ENCODE data around the gene ADGRA1. TPM values are rescaled to one million over a fixed set of nuclear protein-coding genes. Genes with fewer than 3 reads are reported as not detected.
"Not testable (repeated sequence)": the region's sequence is repeated elsewhere in the genome, so short reads cannot be mapped to it uniquely, and the experiment has no call there.

ADGRA1 gene
- total and polyA plus RNA-seq, 2 experiments from 2014 or later = 0.23 to 0.52 TPM

DNA sequence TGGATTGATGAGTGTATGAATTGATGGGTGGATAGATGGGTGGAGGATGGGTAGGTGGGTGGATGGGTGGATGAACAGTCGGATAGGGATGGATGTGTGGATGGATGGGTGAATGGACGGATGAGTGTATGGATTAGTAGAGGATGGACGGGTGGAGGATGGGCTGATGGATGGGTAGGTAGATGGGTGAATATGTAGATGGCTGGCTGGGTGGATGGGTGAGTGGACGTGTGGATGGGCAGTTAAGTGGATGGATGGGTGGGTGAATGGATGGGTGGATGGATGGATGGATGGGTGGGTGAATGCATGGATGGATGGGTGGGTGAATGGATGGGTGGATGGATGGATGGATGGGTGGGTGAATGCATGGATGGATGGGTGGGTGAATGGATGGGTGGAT, 87.9 kb downstream of the ADGRA1 start:
- DNase-seq (ENCODE audit: low spot score); H3K9me2 ChIP-seq (ENCODE audit: insufficient read depth); ATAC-seq; H3K79me2 ChIP-seq (replicated peaks; ENCODE audit: insufficient read depth); H3K4me2 ChIP-seq; H4K20me1 ChIP-seq (replicated peaks; ENCODE audit: insufficient read depth); H3K36me3 ChIP-seq (ENCODE audit: insufficient read depth); H3K27ac ChIP-seq (ENCODE audit: low read depth); H3K4me1 Mint-ChIP-seq; H3K4me1 ChIP-seq (ENCODE audit: insufficient read depth); H3K27me3 ChIP-seq (ENCODE audit: insufficient read depth); H3K4me3 Mint-ChIP-seq; H2AFZ ChIP-seq; H3K4me3 ChIP-seq; H3K27ac Mint-ChIP-seq: not testable (repeated sequence)
- Mint-ChIP-seq H3K9me3 (peaks cover 25% of the 10 kb centered on the region), H3K27me3 (ENCODE audit: insufficient read depth, low read depth, poor library complexity) (peaks cover 12% of the 10 kb centered on the region), H3K36me3 (ENCODE audit: low read depth) (peaks cover 18% of the 10 kb centered on the region)
- peaks cover 18% of the 10 kb centered on the region for H3F3A ChIP-seq (replicated peaks; ENCODE audit: low read depth)

DNA sequence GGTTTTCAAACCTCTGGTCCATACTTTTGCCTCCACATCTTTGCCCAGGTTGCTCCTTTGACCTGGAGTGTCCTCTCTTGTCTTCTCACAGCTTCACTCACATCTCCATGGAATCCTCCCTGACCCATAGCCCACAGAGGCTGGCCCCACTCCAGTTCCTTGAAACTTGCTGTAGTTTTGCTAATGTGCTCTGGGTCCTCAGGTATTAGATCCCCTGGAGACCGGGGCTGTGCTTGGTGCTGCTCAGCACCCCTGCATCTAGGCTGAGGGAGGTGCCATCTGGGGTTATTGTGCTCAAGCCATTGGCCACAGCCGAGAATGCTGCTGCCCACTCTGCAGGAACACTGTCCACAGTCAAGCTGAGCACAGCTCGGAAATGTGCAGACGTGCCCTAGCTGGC, 88.8 kb downstream of the ADGRA1 start:
- peaks cover 18% of the 10 kb centered on the region for H3K36me3 Mint-ChIP-seq (ENCODE audit: low read depth)
- no peak for ATAC-seq
- H3K4me1 Mint-ChIP-seq = no peaks in the 10 kb centered on the region
- H3K27me3 Mint-ChIP-seq (ENCODE audit: insufficient read depth, low read depth, poor library complexity) = peaks cover 12% of the 10 kb centered on the region
- peaks cover 18% of the 10 kb centered on the region for H3F3A ChIP-seq (replicated peaks; ENCODE audit: low read depth)
- no peak overlapping the region for H2AFZ ChIP-seq
- no peaks in the 10 kb centered on the region for H3K36me3 ChIP-seq (ENCODE audit: insufficient read depth)
- no peak overlapping the region for H3K27ac Mint-ChIP-seq
- peaks cover 9% of the 10 kb centered on the region; the same call in 1 of the 2 replicates for H3K9me2 ChIP-seq (ENCODE audit: insufficient read depth)
- H3K4me1 ChIP-seq (ENCODE audit: insufficient read depth) = no peaks in the 10 kb centered on the region
- no peaks in the 10 kb centered on the region for H3K27me3 ChIP-seq (ENCODE audit: insufficient read depth)
- no peak overlapping the region for H3K4me3 Mint-ChIP-seq
- no peak overlapping the region for H3K27ac ChIP-seq (ENCODE audit: low read depth)
- H3K4me2 ChIP-seq = no peak overlapping the region
- no peaks in the 10 kb centered on the region for H3K79me2 ChIP-seq (replicated peaks; ENCODE audit: insufficient read depth)
- H3K9me3 Mint-ChIP-seq = peaks cover 25% of the 10 kb centered on the region
- no peaks in the 10 kb centered on the region for H4K20me1 ChIP-seq (replicated peaks; ENCODE audit: insufficient read depth)
- no peak overlapping the region for H3K4me3 ChIP-seq
- DNase-seq (ENCODE audit: low spot score) = no peak
- TF ChIP-seq, protein P1, sequence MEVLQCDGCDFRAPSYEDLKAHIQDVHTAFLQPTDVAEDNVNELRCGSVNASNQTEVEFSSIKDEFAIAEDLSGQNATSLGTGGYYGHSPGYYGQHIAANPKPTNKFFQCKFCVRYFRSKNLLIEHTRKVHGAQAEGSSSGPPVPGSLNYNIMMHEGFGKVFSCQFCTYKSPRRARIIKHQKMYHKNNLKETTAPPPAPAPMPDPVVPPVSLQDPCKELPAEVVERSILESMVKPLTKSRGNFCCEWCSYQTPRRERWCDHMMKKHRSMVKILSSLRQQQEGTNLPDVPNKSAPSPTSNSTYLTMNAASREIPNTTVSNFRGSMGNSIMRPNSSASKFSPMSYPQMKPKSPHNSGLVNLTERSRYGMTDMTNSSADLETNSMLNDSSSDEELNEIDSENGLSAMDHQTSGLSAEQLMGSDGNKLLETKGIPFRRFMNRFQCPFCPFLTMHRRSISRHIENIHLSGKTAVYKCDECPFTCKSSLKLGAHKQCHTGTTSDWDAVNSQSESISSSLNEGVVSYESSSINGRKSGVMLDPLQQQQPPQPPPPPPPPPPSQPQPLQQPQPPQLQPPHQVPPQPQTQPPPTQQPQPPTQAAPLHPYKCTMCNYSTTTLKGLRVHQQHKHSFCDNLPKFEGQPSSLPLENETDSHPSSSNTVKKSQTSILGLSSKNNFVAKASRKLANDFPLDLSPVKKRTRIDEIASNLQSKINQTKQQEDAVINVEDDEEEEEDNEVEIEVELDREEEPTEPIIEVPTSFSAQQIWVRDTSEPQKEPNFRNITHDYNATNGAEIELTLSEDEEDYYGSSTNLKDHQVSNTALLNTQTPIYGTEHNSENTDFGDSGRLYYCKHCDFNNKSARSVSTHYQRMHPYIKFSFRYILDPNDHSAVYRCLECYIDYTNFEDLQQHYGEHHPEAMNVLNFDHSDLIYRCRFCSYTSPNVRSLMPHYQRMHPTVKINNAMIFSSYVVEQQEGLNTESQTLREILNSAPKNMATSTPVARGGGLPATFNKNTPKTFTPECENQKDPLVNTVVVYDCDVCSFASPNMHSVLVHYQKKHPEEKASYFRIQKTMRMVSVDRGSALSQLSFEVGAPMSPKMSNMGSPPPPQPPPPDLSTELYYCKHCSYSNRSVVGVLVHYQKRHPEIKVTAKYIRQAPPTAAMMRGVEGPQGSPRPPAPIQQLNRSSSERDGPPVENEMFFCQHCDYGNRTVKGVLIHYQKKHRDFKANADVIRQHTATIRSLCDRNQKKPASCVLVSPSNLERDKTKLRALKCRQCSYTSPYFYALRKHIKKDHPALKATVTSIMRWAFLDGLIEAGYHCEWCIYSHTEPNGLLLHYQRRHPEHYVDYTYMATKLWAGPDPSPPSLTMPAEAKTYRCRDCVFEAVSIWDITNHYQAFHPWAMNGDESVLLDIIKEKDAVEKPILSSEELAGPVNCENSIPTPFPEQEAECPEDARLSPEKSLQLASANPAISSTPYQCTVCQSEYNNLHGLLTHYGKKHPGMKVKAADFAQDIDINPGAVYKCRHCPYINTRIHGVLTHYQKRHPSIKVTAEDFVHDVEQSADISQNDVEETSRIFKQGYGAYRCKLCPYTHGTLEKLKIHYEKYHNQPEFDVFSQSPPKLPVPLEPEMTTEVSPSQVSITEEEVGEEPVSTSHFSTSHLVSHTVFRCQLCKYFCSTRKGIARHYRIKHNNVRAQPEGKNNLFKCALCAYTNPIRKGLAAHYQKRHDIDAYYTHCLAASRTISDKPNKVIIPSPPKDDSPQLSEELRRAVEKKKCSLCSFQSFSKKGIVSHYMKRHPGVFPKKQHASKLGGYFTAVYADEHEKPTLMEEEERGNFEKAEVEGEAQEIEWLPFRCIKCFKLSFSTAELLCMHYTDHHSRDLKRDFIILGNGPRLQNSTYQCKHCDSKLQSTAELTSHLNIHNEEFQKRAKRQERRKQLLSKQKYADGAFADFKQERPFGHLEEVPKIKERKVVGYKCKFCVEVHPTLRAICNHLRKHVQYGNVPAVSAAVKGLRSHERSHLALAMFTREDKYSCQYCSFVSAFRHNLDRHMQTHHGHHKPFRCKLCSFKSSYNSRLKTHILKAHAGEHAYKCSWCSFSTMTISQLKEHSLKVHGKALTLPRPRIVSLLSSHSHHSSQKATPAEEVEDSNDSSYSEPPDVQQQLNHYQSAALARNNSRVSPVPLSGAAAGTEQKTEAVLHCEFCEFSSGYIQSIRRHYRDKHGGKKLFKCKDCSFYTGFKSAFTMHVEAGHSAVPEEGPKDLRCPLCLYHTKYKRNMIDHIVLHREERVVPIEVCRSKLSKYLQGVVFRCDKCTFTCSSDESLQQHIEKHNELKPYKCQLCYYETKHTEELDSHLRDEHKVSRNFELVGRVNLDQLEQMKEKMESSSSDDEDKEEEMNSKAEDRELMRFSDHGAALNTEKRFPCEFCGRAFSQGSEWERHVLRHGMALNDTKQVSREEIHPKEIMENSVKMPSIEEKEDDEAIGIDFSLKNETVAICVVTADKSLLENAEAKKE (CRISPR knock-in tag; IDR thresholded peaks at IDR 0.05) = no peak
- TF ChIP-seq, protein P2, sequence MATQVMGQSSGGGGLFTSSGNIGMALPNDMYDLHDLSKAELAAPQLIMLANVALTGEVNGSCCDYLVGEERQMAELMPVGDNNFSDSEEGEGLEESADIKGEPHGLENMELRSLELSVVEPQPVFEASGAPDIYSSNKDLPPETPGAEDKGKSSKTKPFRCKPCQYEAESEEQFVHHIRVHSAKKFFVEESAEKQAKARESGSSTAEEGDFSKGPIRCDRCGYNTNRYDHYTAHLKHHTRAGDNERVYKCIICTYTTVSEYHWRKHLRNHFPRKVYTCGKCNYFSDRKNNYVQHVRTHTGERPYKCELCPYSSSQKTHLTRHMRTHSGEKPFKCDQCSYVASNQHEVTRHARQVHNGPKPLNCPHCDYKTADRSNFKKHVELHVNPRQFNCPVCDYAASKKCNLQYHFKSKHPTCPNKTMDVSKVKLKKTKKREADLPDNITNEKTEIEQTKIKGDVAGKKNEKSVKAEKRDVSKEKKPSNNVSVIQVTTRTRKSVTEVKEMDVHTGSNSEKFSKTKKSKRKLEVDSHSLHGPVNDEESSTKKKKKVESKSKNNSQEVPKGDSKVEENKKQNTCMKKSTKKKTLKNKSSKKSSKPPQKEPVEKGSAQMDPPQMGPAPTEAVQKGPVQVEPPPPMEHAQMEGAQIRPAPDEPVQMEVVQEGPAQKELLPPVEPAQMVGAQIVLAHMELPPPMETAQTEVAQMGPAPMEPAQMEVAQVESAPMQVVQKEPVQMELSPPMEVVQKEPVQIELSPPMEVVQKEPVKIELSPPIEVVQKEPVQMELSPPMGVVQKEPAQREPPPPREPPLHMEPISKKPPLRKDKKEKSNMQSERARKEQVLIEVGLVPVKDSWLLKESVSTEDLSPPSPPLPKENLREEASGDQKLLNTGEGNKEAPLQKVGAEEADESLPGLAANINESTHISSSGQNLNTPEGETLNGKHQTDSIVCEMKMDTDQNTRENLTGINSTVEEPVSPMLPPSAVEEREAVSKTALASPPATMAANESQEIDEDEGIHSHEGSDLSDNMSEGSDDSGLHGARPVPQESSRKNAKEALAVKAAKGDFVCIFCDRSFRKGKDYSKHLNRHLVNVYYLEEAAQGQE (IDR thresholded peaks at IDR 0.05; ENCODE audit: unreplicated experiment) = no peak
- TF ChIP-seq ZNF331 (CRISPR knock-in tag; IDR thresholded peaks at IDR 0.05; ENCODE audit: low read depth) = no peak
- TF ChIP-seq CREB1 (CRISPR knock-in tag; IDR thresholded peaks at IDR 0.05; ENCODE audit: low read depth) = no peak
- no peak for TF ChIP-seq JUNB (IDR thresholded peaks at IDR 0.05; ENCODE audit: unreplicated experiment)
- TF ChIP-seq STAT1 (IDR thresholded peaks at IDR 0.05; ENCODE audit: unreplicated experiment) = no peak
- TF ChIP-seq, protein P3, sequence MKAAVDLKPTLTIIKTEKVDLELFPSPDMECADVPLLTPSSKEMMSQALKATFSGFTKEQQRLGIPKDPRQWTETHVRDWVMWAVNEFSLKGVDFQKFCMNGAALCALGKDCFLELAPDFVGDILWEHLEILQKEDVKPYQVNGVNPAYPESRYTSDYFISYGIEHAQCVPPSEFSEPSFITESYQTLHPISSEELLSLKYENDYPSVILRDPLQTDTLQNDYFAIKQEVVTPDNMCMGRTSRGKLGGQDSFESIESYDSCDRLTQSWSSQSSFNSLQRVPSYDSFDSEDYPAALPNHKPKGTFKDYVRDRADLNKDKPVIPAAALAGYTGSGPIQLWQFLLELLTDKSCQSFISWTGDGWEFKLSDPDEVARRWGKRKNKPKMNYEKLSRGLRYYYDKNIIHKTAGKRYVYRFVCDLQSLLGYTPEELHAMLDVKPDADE (IDR thresholded peaks at IDR 0.05) = no peak
- TF ChIP-seq POLR2AphosphoS5 (IDR thresholded peaks at IDR 0.05; ENCODE audit: low read depth) = no peak
- no peak for TF ChIP-seq EZH2 (IDR thresholded peaks at IDR 0.05; ENCODE audit: low read depth, unreplicated experiment)
- no peak for TF ChIP-seq NANOG (IDR thresholded peaks at IDR 0.05; ENCODE audit: borderline replicate concordance)
